Measurements from ENCODE around the gene TPM2.

DNA sequence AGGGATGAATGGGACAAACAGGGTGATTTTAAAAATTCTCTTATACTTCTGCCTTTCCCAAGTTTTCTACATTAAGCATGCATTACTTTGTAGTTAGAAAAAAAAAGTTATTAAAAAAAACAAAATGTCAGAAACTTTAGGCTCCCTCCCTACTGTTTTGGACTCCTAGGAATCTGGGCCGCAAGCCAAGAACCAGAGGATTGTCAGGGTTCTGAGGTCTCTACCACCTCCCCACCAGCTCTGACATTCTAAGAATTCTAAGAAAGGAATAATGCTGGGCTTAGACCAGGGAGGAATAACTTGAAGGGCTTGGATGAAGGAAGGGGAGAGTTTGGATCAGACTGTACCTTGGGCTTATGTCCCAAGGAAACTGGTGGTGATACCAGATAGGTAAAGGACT lies 23.7 kb downstream of the TPM2 start:
- TF ChIP-seq CTCF (IDR thresholded peaks at IDR 0.05) (no peak), POLR2A (IDR thresholded peaks at IDR 0.05) (no peak)
